SK-N-SH (cell line): ENCODE measurements around the gene KCTD12.

ENCODE experiments used
- CHD2 ChIP-seq: fragments of 150-350 bp; IDR thresholded peaks from 2 replicates; pipeline ENCODE4 v1.6.1; 2018; ENCODE audit warnings: low read length; ENCODE audit not compliant: partially characterized antibody
- POLR2AphosphoS5 ChIP-seq: IDR thresholded peaks from 2 replicates; pipeline ENCODE4 v1.6.1; 2012; ENCODE audit warnings: low read depth, low read length
- SIN3A ChIP-seq: IDR thresholded peaks from 2 replicates; pipeline ENCODE4 v1.6.1; 2012; ENCODE audit warnings: low read depth, mild to moderate bottlenecking, low read length, moderate library complexity, borderline replicate concordance
- SMC3 ChIP-seq: IDR thresholded peaks from 2 replicates; pipeline ENCODE4 v1.6.1; 2012; ENCODE audit warnings: low read depth, low read length, improper control_type of control experiment
- TAF1 ChIP-seq: IDR thresholded peaks from 2 replicates; pipeline ENCODE4 v1.6.1; 2012; ENCODE audit warnings: low read depth, mild to moderate bottlenecking, low read length, moderate library complexity, borderline replicate concordance
- YY1 ChIP-seq: IDR thresholded peaks from 2 replicates; pipeline ENCODE4 v1.4.0; 2012; ENCODE audit warnings: low read depth, mild to moderate bottlenecking
- TF ChIP-seq, protein P1 (sequence below): fragments of 200-600 bp; sonication (generic); IDR thresholded peaks from 2 replicates; pipeline ENCODE4 v1.6.1; 2017; ENCODE audit warnings: antibody characterized with exemption, mild to moderate bottlenecking, moderate library complexity
- TF ChIP-seq, protein P2 (sequence below): IDR thresholded peaks from 2 replicates; pipeline ENCODE4 v1.6.1; 2012; ENCODE audit warnings: mild to moderate bottlenecking, low read depth, low read length, moderate library complexity
- TF ChIP-seq, protein P3 (sequence below): fragments of 150-350 bp; IDR thresholded peaks from 2 replicates; pipeline ENCODE4 v1.6.1; 2017; ENCODE audit warnings: antibody characterized with exemption, low read length, low read depth, borderline replicate concordance

DNA sequence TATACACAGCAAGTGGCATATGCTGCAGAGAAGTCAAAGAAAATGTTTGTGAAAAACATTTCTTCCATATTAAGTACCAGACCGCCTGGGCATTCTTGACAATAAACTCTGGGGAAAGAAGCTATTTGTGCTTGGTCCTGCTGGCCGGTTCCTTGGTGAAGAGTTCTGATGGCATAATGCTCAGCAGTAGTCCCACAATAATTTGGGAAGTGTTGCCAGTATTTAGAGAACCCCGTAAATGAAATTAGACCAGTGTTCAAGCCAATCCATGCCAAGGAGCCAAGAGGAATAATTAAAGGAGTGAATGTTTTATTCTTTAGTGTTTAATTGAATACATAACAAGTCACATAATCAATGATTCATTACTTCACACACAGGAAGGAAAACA is 6.3 kb downstream of the KCTD12 start:
- TF ChIP-seq TAF1 (no peak), SMC3 (no peak), CHD2 (no peak), POLR2AphosphoS5 (no peak), YY1 (no peak), SIN3A (no peak)
- TF ChIP-seq, protein P1, sequence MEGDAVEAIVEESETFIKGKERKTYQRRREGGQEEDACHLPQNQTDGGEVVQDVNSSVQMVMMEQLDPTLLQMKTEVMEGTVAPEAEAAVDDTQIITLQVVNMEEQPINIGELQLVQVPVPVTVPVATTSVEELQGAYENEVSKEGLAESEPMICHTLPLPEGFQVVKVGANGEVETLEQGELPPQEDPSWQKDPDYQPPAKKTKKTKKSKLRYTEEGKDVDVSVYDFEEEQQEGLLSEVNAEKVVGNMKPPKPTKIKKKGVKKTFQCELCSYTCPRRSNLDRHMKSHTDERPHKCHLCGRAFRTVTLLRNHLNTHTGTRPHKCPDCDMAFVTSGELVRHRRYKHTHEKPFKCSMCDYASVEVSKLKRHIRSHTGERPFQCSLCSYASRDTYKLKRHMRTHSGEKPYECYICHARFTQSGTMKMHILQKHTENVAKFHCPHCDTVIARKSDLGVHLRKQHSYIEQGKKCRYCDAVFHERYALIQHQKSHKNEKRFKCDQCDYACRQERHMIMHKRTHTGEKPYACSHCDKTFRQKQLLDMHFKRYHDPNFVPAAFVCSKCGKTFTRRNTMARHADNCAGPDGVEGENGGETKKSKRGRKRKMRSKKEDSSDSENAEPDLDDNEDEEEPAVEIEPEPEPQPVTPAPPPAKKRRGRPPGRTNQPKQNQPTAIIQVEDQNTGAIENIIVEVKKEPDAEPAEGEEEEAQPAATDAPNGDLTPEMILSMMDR = no peak
- TF ChIP-seq, protein P2, sequence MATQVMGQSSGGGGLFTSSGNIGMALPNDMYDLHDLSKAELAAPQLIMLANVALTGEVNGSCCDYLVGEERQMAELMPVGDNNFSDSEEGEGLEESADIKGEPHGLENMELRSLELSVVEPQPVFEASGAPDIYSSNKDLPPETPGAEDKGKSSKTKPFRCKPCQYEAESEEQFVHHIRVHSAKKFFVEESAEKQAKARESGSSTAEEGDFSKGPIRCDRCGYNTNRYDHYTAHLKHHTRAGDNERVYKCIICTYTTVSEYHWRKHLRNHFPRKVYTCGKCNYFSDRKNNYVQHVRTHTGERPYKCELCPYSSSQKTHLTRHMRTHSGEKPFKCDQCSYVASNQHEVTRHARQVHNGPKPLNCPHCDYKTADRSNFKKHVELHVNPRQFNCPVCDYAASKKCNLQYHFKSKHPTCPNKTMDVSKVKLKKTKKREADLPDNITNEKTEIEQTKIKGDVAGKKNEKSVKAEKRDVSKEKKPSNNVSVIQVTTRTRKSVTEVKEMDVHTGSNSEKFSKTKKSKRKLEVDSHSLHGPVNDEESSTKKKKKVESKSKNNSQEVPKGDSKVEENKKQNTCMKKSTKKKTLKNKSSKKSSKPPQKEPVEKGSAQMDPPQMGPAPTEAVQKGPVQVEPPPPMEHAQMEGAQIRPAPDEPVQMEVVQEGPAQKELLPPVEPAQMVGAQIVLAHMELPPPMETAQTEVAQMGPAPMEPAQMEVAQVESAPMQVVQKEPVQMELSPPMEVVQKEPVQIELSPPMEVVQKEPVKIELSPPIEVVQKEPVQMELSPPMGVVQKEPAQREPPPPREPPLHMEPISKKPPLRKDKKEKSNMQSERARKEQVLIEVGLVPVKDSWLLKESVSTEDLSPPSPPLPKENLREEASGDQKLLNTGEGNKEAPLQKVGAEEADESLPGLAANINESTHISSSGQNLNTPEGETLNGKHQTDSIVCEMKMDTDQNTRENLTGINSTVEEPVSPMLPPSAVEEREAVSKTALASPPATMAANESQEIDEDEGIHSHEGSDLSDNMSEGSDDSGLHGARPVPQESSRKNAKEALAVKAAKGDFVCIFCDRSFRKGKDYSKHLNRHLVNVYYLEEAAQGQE = no peak
- TF ChIP-seq, protein P3, sequence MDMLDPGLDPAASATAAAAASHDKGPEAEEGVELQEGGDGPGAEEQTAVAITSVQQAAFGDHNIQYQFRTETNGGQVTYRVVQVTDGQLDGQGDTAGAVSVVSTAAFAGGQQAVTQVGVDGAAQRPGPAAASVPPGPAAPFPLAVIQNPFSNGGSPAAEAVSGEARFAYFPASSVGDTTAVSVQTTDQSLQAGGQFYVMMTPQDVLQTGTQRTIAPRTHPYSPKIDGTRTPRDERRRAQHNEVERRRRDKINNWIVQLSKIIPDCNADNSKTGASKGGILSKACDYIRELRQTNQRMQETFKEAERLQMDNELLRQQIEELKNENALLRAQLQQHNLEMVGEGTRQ = no peak
